Esophagus (tissue), 2 donors: Measurements from ENCODE around the gene FBRS. TPM values are rescaled to one million over a fixed set of nuclear protein-coding genes. Genes with fewer than 3 reads are reported as not detected.

Experiments used
- H3K27ac ChIP-seq, 2 donors: one replicate each; pipeline ENCODE4 v1.5.1; 2013; ENCODE audit warnings: low read depth in 2 of 2, mild to moderate bottlenecking in 2 of 2, inconsistent platforms in 1 of 2, low read length in 1 of 2, moderate library complexity in 1 of 2
- H3K27me3 ChIP-seq, 2 donors: one replicate each; pipeline ENCODE4 v1.6.1; 2013; ENCODE audit warnings: low read length in 2 of 2, control low read depth in 1 of 2, mild to moderate bottlenecking in 1 of 2; ENCODE audit not compliant: insufficient read depth in 2 of 2, control insufficient read depth in 1 of 2
- H3K36me3 ChIP-seq, 2 donors: one replicate each; pipeline ENCODE4 v1.6.1; 2013; ENCODE audit warnings: low read length in 1 of 2; ENCODE audit not compliant: control insufficient read depth in 2 of 2, insufficient read depth in 2 of 2
- H3K4me1 ChIP-seq, 2 donors: one replicate each; pipeline ENCODE4 v1.6.1; 2013; ENCODE audit warnings: low read length in 1 of 2; ENCODE audit not compliant: control insufficient read depth in 2 of 2, insufficient read depth in 2 of 2
- H3K4me3 ChIP-seq, 2 donors: one replicate each; pipeline ENCODE4 v1.5.1; 2013; ENCODE audit warnings: low read length in 2 of 2, mild to moderate bottlenecking in 2 of 2, low read depth in 1 of 2, moderate library complexity in 1 of 2
- H3K9me3 ChIP-seq, 2 donors: one replicate each; pipeline ENCODE4 v1.6.1; 2013; ENCODE audit warnings: mild to moderate bottlenecking in 2 of 2, low read depth in 1 of 2, low read length in 1 of 2, moderate library complexity in 1 of 2; ENCODE audit not compliant: control insufficient read depth in 2 of 2, insufficient read depth in 1 of 2
- WGBS, 2 donors: extraction: QIAGEN DNeasy Blood & Tissue Kit; methylation state at CpG; one replicate each; pipeline ENCODE4 v1.1.7; 2013; 5-methylcytosine and 5-hydroxymethylcytosine counted together
- polyA plus RNA-seq, 2 donors: library from polyadenylated mRNA; stranded (reverse); fragments of 200-250 nt; gene quantifications; one replicate each; pipeline ENCODE4 v1.2.3, GENCODE V29; 2013
- donor health status: healthy with polysubstance abuse.
- donor health status: Bipolar disorder and iron deficiency.

Gene FBRS
- polyA plus RNA-seq, 2 donors: 43.5 to 84.8 TPM

DNA sequence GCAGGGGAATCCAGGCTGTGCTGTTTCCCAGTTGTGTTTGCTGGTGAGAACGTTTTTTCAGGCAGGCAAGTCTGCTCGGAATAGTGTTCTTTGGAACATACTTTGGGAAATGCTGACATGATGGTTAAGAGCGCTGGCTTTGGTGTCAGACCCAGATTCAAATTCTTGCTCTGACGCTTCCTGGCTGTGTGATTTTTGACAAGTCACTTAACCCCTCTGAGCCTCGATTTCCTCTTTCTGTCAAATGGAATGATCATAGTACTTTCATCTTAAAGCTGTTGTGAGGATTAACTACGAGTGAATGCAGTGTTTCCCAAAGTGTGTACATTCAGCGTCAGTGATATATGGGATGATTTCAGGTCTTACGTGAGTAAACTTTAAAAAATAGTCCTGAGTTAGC lies 4.8 kb downstream of the FBRS start:
- Histone ChIP-seq H3K4me3 (no peak overlapping the region), H3K27ac (no peak overlapping the region), H3K27me3 (no peaks in the 10 kb centered on the region), H3K4me1 (peaks cover 6 to 9% of the 10 kb centered on the region in 2 donors), H3K9me3 (no peaks in the 10 kb centered on the region), H3K36me3 (peaks cover 26 to 55% of the 10 kb centered on the region in 2 donors)
- WGBS, 2 donors: 76 to 82% methylated on average over 8 of the region's 8 CpGs

DNA sequence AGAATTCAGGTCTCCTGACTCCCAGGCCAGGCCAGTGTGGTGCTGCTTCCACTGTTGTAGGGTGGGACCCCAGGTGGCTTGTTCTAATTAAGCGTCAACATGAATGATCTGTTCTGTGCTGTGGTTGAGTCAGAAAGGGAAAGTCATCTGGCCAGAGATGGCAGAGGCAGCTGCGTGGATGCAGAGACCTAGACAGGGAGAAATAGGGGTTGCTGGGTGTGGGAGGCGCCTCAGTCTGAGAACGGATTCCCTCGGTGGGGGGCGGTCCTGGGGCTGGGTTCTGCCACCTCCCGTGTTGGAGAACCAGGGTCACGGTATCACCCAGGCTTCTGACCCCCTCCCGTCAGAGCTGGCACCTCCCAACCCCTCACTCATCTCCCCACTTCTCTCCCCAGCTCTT lies 5.6 kb downstream of the FBRS start:
- H3K27ac ChIP-seq: no peak overlapping the region
- no peaks in the 10 kb centered on the region for H3K9me3 ChIP-seq
- WGBS, 2 donors: 75% methylated on average over 9 of the region's 9 CpGs
- peaks cover 6 to 9% of the 10 kb centered on the region in 2 donors for H3K4me1 ChIP-seq
- H3K27me3 ChIP-seq: no peaks in the 10 kb centered on the region
- peaks cover 28 to 63% of the 10 kb centered on the region in 2 donors for H3K36me3 ChIP-seq
- no peak overlapping the region for H3K4me3 ChIP-seq

DNA sequence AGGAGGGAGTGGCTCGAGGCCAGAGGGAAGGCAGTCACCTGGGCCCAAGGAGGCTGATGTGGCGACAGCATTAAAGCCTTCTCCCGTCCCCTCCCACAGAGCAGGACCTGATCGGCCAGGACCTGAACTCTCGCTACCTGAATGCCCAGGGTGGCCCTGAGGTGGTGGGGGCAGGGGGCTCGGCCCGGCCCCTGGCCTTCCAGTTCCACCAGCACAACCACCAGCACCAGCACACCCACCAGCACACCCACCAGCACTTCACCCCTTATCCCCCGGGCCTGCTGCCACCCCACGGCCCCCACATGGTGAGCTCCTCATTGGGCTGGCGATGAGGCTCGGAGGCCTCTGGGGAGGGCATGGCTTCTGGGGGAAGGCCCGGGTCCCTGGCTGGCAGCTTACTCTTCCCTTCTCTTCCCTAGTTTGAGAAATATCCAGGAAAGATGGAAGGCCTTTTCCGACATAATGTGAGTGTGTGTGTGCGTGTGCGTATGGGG lies 6.4 kb downstream of the FBRS start:
- no peaks in the 10 kb centered on the region for H3K9me3 ChIP-seq
- WGBS, 2 donors: 89% methylated on average over 14 to 15 of the region's 15 CpGs
- H3K4me1 ChIP-seq: peaks cover 9% of the 10 kb centered on the region in 2 donors
- H3K4me3 ChIP-seq: no peak overlapping the region
- H3K27ac ChIP-seq: no peak overlapping the region
- peaks cover 37 to 70% of the 10 kb centered on the region in 2 donors for H3K36me3 ChIP-seq
- H3K27me3 ChIP-seq: no peaks in the 10 kb centered on the region

DNA sequence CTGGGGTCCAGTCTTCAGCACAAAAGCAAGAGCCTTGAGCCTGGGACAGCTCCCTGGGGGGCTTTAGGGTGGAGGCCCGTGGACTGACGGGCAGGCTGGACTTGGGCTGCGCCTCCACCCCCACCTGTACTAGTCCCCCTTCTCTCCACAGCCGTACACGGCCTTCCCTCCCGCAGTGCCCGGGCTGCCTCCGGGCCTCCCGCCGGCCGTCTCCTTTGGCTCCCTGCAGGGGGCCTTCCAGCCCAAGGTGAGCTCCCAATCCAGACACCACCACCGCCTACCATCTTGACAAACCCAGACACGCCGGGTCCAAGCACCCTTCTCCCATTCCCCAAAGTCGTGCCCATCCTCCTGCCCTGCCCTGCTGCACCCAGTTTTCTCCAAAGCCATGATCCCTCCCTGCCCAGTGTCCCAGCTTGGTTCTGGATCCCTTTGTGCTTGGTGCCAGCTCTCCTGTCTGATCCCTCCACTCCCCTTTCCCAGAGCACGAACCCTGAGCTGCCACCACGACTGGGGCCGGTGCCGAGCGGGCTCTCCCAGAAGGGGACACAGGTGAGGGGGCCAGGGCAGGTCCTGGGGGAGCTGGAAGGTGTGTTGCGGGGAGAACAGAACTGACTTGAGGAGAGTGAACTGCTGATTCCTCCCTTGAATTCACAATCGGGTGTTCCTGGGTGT lies 7.1 kb downstream of the FBRS start:
- WGBS, 2 donors: 87% methylated on average over 21 to 22 of the region's 22 CpGs
- no peaks in the 10 kb centered on the region for H3K9me3 ChIP-seq
- H3K4me1 ChIP-seq: peaks cover 9% of the 10 kb centered on the region in 2 donors
- H3K27ac ChIP-seq: no peak overlapping the region
- peaks cover 43 to 77% of the 10 kb centered on the region in 2 donors for H3K36me3 ChIP-seq
- H3K4me3 ChIP-seq: no peak overlapping the region
- H3K27me3 ChIP-seq: no peaks in the 10 kb centered on the region

DNA sequence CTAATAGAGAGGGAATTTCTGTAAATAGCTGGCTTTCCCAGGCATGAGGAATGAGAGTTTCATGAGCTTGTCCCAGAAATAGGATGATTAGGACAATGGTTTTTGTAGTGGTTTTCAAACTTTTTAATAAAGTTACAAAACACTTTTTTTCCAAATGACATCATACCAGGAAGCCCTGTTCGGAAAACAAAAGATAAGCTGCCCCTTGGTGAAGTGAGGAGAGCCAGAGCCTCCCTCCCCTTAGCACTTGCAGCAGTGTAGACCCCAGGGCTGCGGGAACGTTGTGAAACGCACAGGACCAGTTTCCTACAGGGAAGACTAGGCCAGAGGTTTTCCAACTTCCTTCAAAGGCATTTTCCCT lies 7.6 kb downstream of the FBRS start:
- peaks cover 48 to 79% of the 10 kb centered on the region in 2 donors for H3K36me3 ChIP-seq
- H3K27ac ChIP-seq: no peak overlapping the region
- H3K4me1 ChIP-seq: peaks cover 7 to 9% of the 10 kb centered on the region in 2 donors
- H3K4me3 ChIP-seq: no peak overlapping the region
- H3K9me3 ChIP-seq: no peaks in the 10 kb centered on the region
- no peaks in the 10 kb centered on the region for H3K27me3 ChIP-seq
- WGBS, 2 donors: 82 to 83% methylated on average over 4 of the region's 4 CpGs

DNA sequence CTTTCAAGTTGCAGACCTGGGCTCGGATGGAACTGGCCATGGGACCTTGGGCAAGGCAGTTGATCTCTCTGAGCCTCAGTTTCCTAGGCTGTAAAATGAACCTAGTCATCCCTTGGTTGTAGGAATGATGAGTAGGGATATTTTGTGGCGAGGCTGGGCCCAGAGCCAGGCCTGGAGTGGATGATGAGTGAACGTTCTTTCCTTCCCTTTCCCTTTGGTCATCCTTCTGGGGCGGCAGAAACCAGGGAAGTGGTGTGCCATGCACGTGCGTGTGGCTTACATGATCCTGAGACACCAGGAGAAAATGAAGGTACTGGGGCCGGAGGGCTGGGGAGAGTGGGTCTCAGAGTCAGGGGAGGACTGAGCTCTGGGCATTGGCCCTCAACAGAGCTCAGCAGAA lies 8.4 kb downstream of the FBRS start:
- Histone ChIP-seq H3K36me3 (peaks cover 49 to 75% of the 10 kb centered on the region in 2 donors), H3K27ac (no peak overlapping the region), H3K4me1 (peaks cover 0 to 9% of the 10 kb centered on the region in 2 donors), H3K27me3 (no peaks in the 10 kb centered on the region), H3K9me3 (no peaks in the 10 kb centered on the region), H3K4me3 (no peak overlapping the region)
- WGBS, 2 donors: 76 to 84% methylated on average over 7 of the region's 7 CpGs

DNA sequence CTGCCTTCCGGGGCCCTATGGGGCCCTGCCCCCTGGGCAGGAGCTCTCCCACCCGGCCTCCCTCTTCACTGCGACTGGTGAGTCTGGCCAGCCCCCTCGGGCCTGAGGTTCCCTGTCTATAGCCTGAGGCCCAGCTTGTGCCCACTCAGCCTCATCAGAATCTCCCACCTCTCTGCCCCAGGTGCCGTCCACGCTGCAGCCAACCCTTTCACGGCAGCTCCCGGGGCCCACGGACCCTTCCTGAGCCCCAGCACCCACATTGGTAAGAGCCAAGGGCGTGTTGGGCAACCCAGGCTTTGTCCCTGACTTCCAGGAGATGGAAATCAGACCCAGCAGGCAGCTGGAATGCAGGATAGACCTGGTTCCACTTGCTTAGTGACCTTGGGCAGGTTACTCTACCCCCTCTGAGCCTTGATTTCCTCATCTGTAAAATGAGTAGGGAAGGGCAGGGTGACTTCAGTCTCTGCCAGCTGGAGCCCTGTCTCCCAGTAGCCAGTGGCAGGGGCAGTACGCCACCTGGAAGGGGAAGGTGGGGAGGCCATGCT lies 9.2 kb downstream of the FBRS start:
- H3K4me1 ChIP-seq: peaks cover 0 to 9% of the 10 kb centered on the region in 2 donors
- H3K36me3 ChIP-seq: peaks cover 41 to 69% of the 10 kb centered on the region in 2 donors
- WGBS, 2 donors: 88 to 90% methylated on average over 11 of the region's 11 CpGs
- H3K9me3 ChIP-seq: no peaks in the 10 kb centered on the region
- no peak overlapping the region for H3K27ac ChIP-seq
- no peak overlapping the region for H3K4me3 ChIP-seq
- H3K27me3 ChIP-seq: no peaks in the 10 kb centered on the region

DNA sequence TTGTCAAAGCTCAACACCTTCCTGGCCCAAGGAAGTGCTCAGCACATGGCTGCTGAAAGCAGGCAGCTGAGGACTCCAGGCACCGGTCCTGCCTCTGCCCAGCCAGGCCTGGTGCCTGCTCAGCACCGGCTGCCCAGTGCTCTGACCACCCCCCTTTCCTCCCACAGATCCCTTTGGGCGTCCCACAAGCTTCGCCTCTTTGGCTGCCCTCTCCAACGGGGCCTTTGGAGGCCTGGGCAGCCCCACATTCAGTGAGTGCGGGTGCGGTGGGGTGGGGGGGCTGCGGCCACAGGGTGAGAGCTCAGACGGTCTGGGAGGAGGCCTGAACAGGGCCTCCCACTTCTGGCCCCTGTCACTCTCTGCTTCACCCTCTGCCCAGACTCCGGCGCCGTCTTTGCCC lies 10.2 kb downstream of the FBRS start:
- 88 to 89% methylated on average over 12 of the region's 12 CpGs for WGBS, 2 donors
- Histone ChIP-seq H3K9me3 (no peaks in the 10 kb centered on the region), H3K27ac (no peak overlapping the region), H3K36me3 (peaks cover 39 to 61% of the 10 kb centered on the region in 2 donors), H3K4me1 (peaks cover 0 to 9% of the 10 kb centered on the region in 2 donors), H3K4me3 (no peak overlapping the region), H3K27me3 (no peaks in the 10 kb centered on the region)

DNA sequence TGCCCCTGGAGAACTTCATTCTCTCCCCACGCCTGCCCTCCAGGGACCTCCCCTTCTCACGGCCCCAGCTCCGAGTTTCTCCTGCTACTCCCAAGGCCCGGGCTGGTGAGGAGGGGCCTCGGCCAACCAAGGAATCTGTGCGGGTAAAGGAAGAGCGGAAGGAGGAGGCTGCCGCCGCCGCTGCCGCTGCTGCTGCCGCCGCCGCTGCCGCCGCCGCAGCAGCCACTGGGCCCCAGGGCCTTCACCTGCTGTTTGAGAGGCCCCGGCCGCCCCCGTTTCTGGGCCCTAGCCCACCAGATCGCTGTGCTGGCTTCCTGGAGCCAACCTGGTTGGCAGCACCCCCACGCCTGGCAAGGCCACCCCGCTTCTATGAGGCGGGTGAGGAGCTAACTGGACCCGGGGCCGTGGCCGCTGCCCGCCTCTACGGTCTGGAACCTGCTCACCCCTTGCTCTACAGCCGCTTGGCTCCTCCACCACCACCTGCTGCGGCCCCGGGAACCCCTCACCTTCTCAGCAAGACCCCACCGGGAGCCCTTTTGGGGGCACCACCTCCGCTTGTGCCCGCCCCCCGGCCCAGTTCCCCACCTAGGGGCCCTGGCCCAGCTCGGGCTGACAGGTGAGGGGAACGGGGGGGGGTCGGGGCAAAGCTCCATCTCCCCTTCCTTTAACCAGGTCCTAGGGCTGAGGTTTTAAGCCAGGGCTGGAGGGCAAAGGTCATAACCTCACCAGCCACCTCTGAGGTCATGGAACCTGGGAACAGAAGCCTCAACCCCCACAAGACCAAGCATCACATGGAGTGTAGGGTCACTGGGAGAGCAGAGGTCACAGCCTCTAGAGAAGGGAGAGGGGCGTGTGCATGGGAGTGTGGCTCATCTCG lies 11.0 kb downstream of the FBRS start:
- peaks cover 38 to 54% of the 10 kb centered on the region in 2 donors for H3K36me3 ChIP-seq
- peaks cover 0 to 3% of the 10 kb centered on the region in 2 donors for H3K4me1 ChIP-seq
- H3K9me3 ChIP-seq: no peaks in the 10 kb centered on the region
- H3K27ac ChIP-seq: no peak overlapping the region
- no peak overlapping the region for H3K4me3 ChIP-seq
- WGBS, 2 donors: 91% methylated on average over 27 to 41 of the region's 41 CpGs
- H3K27me3 ChIP-seq: no peaks in the 10 kb centered on the region
